Fibroblast of pulmonary artery (primary cell): ENCODE data around the gene ZNF782.

Experiments
- DNase-seq: peaks from one replicate; pipeline ENCODE4 v3.0.0-alpha.2; 2010; ENCODE audit warnings: low read depth
- H3K4me3 ChIP-seq: replicated peaks from 2 replicates; pipeline ENCODE4 v1.5.1; 2011; ENCODE audit warnings: low read depth, mild to moderate bottlenecking, control low read depth, low read length, moderate library complexity
- CTCF ChIP-seq: IDR thresholded peaks from 2 replicates; pipeline ENCODE4 v1.5.1; 2011; ENCODE audit warnings: mild to moderate bottlenecking, control low read depth, low read length, inconsistent platforms; ENCODE audit errors: missing control alignments

Gene ZNF782

GRCh38 chr9:96782235-96782634 lies 72.1 kb downstream of the ZNF782 start:
- TF ChIP-seq CTCF = no peak
- no peak overlapping the region for H3K4me3 ChIP-seq
- DNase-seq = no peak

- no peak overlapping the region for H3K4me3 ChIP-seq
- TF ChIP-seq CTCF = no peak
- DNase-seq = no peak
Measured at GRCh38 chr9:96781552-96781951, 72.8 kb downstream of the ZNF782 start.

GRCh38 chr9:96779089-96779488 lies 75.2 kb downstream of the ZNF782 start:
- no peak overlapping the region for H3K4me3 ChIP-seq
- no peak for DNase-seq
- no peak for TF ChIP-seq CTCF

GRCh38 chr9:96777426-96777864 lies 76.9 kb downstream of the ZNF782 start:
- no peak for TF ChIP-seq CTCF
- H3K4me3 ChIP-seq = peak overlapping the region; percentile 83
- no peak for DNase-seq

GRCh38 chr9:96771124-96771523 lies 83.2 kb downstream of the ZNF782 start:
- no peak overlapping the region for H3K4me3 ChIP-seq
- no peak for TF ChIP-seq CTCF

GRCh38 chr9:96769989-96770388 lies 84.3 kb downstream of the ZNF782 start:
- H3K4me3 ChIP-seq = no peak overlapping the region
- DNase-seq = no peak
- TF ChIP-seq CTCF = no peak

More at GRCh38 chr9:96771124-96771523, 83.2 kb downstream of the ZNF782 start:
- no peak for DNase-seq
